Panc1 (cell line): ENCODE data around the gene PLA2G2D.

Experiments used
- POLR2AphosphoS5 ChIP-seq: IDR thresholded peaks from 2 replicates; pipeline ENCODE4 v1.6.1; 2012; ENCODE audit warnings: mild to moderate bottlenecking, low read depth, low read length, moderate library complexity
- TCF7L2 ChIP-seq: IDR thresholded peaks from 2 replicates; pipeline ENCODE4 v1.6.1; 2011; ENCODE audit warnings: mild to moderate bottlenecking, low read depth, low read length, inconsistent platforms
- TF ChIP-seq, protein P1 (sequence below): fragments of 450-650 bp; IDR thresholded peaks from 2 replicates; pipeline ENCODE4 v1.5.1; 2017; ENCODE audit warnings: mild to moderate bottlenecking

DNA sequence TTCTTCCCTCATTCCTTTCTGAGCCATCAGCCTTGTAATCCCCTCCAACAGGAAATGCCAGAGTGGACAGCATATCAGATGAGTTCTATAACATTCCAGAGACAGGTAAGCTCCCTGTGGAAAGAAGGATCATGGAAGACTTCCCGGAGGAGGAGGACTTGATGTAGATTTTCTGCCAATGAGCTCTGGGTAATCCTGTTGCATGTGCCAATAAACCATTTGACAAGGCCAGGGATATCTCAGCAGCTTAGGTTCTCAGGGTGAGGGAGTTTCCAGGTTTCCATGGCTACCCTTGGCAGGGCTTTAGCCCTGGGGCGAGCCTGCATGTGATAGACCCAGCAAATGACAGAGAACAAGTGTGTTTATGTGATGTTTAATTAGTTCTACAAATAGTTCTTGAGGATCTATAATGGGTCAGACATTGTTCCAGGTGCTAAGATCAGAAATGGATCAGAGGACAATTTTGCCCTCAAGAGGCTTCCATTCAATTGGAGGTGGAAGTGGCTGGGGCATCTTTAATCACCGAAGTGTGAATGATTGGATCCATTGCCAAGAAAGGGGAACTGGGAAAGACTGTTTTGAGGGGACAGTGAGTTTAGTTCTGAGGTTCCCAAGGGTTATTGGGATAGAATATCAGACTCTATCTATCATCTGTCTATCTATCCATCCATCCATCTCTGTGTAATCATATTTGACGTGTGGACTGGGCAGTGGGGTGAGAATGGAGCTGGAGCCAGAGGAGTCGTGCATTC lies 42.5 kb downstream of the PLA2G2D start:
- TF ChIP-seq TCF7L2 = no peak
- no peak for TF ChIP-seq POLR2AphosphoS5
- TF ChIP-seq, protein P1, sequence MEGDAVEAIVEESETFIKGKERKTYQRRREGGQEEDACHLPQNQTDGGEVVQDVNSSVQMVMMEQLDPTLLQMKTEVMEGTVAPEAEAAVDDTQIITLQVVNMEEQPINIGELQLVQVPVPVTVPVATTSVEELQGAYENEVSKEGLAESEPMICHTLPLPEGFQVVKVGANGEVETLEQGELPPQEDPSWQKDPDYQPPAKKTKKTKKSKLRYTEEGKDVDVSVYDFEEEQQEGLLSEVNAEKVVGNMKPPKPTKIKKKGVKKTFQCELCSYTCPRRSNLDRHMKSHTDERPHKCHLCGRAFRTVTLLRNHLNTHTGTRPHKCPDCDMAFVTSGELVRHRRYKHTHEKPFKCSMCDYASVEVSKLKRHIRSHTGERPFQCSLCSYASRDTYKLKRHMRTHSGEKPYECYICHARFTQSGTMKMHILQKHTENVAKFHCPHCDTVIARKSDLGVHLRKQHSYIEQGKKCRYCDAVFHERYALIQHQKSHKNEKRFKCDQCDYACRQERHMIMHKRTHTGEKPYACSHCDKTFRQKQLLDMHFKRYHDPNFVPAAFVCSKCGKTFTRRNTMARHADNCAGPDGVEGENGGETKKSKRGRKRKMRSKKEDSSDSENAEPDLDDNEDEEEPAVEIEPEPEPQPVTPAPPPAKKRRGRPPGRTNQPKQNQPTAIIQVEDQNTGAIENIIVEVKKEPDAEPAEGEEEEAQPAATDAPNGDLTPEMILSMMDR = no peak
